Activated CD4-positive, CD25-positive, alpha-beta regulatory T cell treated with anti-CD3 and anti-CD28 coated beads, Interleukin-2, amount 50 U/mL, for 16 hours (primary cell): ENCODE data around the gene KIF26B.
"Not testable (repeated sequence)": the region's sequence is repeated elsewhere in the genome, so short reads cannot be mapped to it uniquely, and the experiment has no call there.

Experiments
- DNase-seq: peaks from one replicate; pipeline ENCODE4 v3.0.0-alpha.2; 2020; ENCODE audit warnings: low read depth, low spot score

The KIF26B gene

DNA sequence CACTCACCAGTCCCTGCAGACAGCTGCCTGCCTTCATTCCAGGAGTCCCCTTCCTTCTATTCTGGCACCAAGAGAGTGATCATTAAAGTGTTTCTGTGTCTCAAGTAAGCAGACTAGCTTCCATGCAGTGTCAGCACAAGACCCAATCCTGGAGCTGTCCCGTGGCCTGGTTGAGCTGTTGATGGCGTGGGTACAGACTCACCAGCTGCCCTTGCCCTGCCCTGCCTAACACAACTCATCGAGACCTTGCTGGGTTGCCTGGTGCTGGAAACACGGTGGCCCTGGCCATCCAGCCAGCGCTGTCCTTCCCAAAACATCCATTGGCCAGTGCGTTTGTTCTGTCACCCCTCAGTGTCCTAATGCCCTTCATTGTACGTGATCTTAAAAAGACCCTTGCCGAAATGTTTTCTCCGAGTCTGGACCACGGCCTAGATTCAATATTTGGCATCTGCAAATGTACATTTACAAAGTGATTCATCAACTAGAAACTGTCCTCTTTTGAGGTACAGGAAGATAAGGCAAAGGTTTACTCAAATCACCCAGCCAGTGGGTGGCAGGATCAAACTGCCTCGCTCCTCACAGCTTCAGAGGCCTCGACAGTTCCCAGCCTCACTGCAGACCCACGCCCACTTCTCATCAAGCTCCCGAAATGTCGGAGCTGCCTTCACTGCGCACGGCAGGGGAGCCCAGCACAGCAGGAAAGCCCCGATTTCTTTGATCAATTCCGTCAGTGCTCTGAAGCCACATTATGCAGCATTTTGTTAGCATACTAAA, 494.2 kb downstream of the KIF26B start:
- DNase-seq: no peak

DNA sequence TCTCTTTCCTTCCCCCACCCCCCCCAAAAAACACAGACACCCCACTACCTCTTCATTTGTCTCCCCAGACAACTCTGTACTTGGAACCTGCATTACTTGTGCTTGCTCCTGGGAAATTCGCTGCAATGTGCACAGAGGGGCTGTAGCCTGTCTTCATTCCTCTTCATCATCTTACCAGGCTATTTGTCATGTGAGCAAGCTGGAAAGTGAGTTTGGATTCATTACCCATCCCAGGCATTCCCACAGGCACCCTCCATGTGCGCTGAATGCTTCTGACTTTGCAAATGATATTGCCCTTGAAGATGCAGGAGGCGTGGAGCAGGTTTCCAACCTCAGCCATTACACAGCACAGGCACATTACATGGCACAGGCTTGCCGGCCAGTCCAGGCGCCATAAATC, 494.9 kb downstream of the KIF26B start:
- no peak for DNase-seq

DNA sequence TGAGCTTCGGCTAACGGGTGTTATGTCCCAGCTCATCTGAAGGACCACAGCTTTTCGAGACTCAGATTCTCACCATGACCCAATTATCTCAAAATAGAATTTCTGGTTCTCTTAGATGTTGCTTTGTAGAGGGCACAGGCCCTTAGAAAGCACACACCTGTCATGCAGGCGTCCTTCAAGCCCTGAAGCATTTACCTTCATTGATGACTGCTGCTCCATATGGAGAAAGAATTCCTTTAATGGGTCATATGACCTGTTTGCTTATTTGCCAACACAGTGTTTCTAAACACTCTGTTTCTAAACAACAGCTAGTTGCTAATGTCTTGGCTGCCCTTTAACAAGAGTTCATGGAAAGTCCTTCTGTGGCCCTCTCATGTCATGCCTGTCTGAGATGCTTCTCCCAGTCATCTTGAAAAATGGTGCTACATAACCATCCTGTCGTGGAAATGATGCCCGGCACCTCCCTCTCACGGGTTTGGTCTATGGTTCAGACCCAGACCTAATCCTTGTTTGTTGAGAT, 495.7 kb downstream of the KIF26B start:
- DNase-seq: no peak

GRCh38 chr1:245651093-245651492, 496.3 kb downstream of the KIF26B start:
- no peak for DNase-seq

GRCh38 chr1:245652116-245652515, 497.3 kb downstream of the KIF26B start:
- no peak for DNase-seq

DNA sequence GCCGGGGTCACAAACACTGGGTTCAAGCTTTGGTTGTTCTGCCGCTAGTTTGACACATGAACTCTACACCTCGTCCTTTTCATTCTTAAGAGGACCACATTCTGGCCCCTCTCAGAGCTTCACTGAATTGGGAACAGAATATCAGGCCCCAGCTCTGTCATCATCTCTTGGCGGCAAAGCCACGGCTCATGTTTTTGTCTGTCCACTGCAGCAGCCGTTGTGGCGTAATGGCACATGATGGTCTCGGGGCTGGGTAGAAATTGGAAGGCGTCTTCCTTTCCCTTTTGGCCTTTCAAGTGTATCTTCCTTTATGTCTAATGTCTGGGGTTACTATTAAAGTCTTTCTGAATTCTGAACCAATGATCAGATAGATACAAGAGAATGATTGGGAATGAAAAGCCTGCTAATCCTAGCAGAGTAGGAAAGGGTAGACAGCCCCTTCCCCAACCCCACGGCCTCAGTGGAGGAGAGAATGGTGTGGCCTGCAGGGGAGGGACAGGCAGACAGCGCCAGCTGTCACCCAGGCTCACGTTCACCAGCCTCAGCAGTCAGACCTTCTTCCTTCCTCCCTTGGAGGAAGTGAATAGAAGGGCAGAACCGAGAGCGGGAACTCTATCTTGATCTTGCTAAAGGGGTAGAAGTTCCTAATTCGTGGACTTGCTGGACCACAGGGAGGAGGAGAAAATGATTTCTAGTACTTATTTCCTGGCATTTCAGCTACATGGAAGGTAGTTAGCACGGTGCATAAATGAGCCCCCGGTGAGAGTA, 498.1 kb downstream of the KIF26B start:
- DNase-seq: no peak

DNA sequence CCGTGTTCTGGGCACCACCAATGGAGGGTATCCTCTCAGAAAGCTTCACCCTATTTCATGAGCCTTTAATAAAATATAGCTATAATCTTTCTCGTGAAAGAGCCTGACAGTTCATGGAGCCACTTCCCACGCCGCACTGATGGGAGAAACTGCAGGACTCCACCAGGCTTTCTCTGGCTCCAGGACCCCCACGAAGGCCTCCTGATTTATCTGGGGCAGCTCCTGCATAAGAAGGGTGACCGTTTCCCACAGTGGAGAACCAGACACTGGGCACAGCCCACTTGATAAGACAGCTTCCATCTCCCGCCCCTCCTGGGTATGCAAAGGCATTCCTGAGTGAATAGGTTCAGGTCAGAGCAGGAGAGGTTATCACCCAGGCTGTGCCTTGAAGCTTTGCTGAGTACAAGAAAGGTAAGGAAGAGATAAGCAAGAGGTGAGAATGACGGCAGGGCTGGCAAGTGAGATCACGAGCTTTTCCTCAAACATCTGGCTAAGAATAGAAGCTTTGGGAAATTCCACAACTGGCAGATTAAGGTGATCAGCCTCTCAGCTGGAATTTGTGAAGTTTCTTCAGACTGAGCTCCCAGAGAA, 499.8 kb downstream of the KIF26B start:
- no peak for DNase-seq

DNA sequence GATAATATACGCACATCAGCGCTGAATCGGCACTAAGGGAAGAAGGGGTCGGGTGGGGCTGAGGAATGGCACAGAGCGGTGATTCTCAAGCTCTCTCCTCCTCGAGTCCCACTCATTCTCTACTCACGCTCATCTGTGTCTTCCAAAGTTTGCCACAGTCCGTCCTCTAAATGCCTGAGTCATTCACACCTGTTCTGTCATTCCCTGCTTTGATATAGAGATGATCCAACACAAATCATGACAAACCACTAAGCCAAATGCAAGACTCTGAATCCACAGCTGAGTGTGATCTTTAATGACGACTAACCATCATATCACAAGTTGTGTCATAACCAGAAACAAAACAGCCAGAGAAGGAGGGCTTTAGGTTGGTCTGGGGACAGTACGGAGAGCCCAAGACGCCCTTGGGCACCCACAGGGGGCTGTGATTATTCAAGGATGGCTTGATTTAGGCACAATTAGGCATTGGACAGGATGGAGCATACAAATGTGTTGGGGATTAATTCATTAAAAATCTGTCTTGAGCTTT, 501.5 kb downstream of the KIF26B start:
- no peak for DNase-seq

DNA sequence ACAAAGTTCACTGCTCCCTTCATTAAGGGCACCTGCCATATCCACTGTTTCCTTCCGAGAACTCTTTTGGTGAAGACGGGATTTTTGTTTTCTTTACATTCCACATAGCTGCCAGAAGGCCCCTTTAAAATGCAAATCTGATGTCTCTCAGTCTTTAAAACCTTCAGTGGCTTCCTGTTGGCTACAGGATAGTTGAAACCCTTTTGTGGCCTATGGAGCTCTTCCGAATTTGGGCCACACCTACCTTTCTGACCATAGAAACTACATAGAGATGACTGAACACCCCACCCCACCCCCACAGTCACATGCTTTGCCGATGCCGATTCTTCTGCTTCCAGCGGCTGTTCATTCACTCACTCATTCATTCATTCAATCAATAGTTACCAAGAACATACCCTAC, 502.6 kb downstream of the KIF26B start:
- DNase-seq: no peak

DNA sequence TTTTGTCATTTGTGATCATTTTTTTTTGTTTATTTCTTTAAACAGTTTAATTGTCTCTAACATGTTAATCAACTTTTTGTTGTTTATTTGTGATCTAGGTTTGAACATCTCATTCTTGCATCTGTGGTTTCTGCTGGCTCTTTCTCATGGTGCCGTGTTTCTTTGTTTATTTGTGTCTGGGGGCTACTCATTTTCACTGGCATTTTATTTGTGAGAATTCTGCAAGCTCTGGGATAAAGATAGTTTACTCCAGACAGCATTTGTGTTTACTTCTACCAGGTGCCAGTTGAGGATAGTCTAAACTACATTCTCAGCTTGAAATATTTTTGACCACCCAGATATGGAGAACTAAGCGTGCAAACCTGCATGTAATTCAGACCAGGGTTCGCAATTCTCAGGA, 508.6 kb downstream of the KIF26B start:
- no peak for DNase-seq

- DNase-seq: no peak
Observed at GRCh38 chr1:245663841-245664240, 509.1 kb downstream of the KIF26B start.

DNA sequence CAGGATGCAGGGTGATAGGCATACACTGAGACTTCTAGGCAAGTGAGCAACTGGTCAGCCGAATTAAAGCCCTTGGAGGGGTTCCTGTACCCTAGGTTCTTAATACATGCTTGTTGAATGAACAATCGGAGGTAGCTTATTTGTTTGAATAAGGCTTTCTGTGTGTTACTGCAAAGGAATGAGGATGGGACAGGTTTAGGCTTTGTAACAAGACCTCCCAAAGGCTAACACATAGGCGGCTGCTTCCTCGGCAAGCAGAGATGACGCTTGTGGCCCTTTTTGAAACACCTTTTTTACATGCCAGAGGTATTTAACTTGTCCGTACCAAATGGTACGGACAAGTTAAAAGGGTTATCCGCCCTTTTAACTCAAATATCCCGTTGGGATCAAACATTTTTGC, 511.6 kb downstream of the KIF26B start:
- no peak for DNase-seq

GRCh38 chr1:245671349-245671748, 516.6 kb downstream of the KIF26B start:
- no peak for DNase-seq

- DNase-seq: no peak
Observed at GRCh38 chr1:245671966-245672767, 517.4 kb downstream of the KIF26B start.

- DNase-seq: not testable (repeated sequence)
Observed at GRCh38 chr1:245672836-245673656, 518.3 kb downstream of the KIF26B start.

DNA sequence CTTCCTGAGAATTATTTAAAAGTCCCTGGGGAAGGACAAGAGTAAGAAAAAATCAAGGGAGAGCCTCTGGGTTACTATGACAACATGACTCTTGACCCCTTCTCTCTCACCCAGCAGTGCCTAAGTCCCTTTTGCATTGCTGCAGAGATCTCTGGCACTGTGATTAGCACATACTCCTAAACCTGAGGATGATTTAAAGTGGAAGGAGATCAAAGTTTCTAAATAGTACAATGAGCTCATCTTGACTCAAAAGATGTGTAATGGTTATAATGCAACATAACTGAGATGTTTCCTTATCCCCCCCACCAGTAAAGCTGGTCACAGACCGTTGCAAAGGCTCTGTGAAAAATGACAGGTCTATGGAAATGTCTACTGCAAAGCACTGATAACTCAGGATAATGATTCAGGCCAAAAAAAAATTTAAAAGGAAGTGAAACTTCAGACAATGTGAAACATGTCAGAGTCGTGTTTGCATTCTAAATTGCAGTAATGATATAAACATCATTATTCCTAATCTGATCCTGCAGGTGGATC, 519.2 kb downstream of the KIF26B start:
- no peak for DNase-seq

DNA sequence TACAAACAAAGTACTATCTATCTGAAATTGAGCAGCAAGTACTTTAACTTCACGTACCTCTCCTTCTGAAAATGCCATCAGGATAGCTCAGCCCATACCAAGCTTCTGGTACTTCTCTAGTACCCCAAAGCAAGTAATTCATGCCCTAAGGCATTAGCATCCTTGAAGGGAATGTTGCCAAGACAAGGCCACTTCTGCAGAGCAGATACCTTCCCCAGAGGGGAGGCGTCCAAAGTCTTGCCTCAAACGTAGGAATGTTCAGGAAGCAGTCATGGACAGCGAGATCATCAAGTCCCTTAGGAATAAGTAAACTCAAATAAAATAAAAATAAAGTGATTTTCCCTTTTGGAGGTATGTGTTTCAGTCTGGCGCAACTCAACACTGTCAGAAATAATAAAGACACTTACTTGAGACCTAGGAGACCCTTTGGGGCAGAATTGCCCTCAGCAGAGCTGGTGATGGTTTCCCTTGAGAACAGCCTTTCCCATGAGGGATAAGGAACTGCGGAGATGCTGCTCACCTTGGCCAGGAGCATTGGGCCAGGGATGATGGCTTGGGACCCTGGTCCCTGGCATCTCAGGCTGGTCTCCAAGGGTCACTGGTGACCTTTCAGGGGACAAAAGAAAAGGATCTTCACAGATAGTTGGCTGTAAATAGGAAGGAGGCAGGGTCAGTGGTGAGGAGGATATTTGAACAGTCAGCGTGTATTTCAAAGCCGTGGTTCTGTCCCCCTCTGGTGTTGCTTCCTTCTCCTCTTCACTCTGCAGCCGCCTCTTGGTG, 522.9 kb downstream of the KIF26B start:
- DNase-seq: no peak

GRCh38 chr1:245678860-245679411, 524.2 kb downstream of the KIF26B start:
- no peak for DNase-seq
